ENCODE data around the gene PHF19.

PHF19 gene

DNA sequence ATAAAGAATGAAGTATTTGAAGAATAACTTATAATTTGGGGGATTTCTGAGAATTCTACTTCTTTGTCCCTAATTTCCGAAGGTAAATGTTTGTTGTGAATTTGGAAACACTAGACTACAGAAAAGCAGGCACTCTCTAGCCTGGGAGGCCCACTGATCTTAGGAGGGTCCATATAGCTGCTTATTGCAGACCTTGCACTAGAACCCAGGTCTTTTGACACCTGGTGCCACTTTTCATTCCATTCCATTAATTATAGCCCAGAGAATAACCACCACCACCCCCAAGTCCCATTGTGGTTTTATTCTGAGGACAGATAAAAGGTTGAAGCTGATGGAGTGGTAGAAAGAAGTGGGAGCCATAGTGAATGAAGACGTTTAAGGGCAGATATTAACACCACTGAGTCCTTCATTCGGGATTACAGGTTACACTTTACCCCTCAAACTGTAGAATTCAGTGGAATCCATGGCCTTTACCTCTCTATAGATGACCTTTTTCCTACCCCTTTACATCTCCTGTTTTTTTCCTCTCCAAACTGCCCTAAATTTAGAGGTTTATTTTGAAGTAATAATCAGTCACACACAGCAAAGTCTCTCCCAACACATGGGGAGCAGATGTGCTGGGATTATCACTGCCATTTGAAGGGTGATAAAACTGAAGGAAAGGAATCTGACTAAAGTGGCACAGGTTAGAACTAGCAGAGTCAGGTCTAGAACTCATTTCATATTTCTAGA is 22.2 kb downstream of the PHF19 start:
- H3K4me3 ChIP-seq (ENCODE audit: low read depth, low read length), result no peak overlapping the region
- TF ChIP-seq, protein P1, sequence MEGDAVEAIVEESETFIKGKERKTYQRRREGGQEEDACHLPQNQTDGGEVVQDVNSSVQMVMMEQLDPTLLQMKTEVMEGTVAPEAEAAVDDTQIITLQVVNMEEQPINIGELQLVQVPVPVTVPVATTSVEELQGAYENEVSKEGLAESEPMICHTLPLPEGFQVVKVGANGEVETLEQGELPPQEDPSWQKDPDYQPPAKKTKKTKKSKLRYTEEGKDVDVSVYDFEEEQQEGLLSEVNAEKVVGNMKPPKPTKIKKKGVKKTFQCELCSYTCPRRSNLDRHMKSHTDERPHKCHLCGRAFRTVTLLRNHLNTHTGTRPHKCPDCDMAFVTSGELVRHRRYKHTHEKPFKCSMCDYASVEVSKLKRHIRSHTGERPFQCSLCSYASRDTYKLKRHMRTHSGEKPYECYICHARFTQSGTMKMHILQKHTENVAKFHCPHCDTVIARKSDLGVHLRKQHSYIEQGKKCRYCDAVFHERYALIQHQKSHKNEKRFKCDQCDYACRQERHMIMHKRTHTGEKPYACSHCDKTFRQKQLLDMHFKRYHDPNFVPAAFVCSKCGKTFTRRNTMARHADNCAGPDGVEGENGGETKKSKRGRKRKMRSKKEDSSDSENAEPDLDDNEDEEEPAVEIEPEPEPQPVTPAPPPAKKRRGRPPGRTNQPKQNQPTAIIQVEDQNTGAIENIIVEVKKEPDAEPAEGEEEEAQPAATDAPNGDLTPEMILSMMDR (IDR thresholded peaks at IDR 0.05; ENCODE audit: insufficient read depth, low read depth, low read length, missing control alignments), result no peak
- no peak for DNase-seq (ENCODE audit: low read depth)

DNA sequence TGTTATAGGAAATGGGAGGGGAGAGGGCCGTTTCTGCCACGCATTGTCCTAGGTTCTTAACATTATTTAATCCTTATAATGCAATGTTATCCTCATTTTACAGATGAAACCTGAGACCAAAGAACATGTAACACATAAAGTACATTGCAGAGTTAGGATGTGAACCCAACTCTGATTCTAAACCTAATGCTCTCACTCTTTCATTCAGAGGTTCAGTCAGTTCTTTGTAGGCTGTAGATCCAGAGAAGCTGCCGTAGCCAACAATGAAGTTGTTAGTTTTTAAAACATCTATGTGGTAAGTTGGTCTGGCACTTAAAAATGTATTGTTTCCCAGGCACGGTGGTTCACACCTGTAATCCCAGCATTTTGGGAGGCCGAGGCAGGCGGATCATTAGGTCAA is 23.8 kb downstream of the PHF19 start:
- TF ChIP-seq, protein P1 (IDR thresholded peaks at IDR 0.05; ENCODE audit: insufficient read depth, low read depth, low read length, missing control alignments), result no peak
- no peak overlapping the region for H3K4me3 ChIP-seq (ENCODE audit: low read depth, low read length)
- no peak for DNase-seq (ENCODE audit: low read depth)

DNA sequence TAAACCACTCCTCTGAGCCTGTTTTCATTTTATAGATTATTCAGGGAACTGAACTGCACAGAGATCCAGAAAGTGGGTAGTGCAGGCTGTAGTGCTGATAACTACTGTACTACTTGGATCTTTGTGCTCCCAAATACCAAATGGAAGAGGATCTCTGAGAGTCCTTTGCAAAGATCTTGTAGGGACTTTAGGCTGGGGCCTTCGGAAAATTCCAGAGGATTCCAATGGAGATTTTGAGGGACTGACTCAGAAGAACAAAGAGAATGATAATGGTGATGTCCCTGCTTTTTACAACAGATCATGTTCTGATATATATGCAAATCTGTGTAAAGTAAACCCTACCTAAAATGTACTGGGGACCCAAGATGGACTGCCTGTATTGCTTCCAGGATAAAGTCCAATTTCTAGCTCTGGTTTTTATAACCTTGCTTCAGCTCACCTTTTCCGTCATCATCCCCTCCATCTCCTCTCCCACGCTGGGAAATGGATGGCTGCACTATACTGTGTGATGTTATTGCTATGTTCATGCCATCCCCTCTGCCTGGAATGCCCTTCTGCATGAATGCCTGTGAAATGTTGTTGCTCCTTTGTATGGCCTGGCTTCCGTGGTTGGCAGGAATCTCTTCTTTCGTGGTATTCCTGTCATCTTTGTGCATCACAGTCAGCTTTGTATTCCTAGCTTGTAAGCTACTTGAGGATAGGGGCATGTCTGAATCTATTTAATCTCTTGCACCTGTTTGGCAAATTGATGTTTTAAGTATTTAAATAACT is 24.6 kb downstream of the PHF19 start:
- TF ChIP-seq, protein P1 (IDR thresholded peaks at IDR 0.05; ENCODE audit: insufficient read depth, low read depth, low read length, missing control alignments), result no peak
- no peak for DNase-seq (ENCODE audit: low read depth)
- no peak overlapping the region for H3K4me3 ChIP-seq (ENCODE audit: low read depth, low read length)

DNA sequence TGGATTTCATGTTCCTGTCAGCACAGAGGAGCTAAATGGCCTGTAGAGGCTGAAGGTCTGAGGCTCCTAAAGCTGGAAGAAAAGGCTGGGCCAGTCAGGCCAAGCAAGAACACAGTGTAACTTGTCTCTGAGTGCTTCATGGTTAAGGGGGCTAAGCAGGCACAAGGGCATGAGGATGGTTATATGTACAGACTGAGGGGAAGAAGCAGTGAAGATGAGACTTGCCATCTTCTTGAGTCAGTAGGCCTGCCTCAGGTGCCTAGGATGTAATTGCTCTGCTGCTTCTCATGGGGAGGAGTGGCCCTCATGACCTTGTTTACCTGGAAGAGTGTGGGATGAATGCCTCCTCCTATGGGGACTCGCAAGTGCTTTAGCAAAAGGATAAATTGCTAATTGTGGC is 25.5 kb downstream of the PHF19 start:
- DNase-seq (ENCODE audit: low read depth), result no peak
- TF ChIP-seq, protein P1 (IDR thresholded peaks at IDR 0.05; ENCODE audit: insufficient read depth, low read depth, low read length, missing control alignments), result no peak
- no peak overlapping the region for H3K4me3 ChIP-seq (ENCODE audit: low read depth, low read length)

DNA sequence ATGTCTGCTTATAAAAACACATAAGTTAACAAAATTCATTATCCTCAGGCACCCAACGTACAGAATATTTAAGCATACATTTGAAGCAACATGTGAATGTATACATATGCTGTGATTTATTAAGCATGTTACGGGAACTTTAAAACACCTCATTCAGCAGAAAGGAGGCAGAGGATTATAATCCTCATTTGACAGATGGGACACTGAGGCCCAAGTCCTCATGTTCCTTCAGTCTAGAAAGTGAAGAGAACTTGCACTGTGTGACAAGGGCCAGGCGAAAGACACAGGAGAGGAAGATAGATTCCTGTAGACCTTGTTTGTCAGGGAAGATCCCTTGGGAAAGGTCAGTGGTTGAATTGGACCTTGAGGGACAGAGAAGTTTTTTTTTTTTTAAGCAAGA is 26.7 kb downstream of the PHF19 start:
- TF ChIP-seq, protein P1 (IDR thresholded peaks at IDR 0.05; ENCODE audit: insufficient read depth, low read depth, low read length, missing control alignments), result no peak
- no peak for DNase-seq (ENCODE audit: low read depth)

DNA sequence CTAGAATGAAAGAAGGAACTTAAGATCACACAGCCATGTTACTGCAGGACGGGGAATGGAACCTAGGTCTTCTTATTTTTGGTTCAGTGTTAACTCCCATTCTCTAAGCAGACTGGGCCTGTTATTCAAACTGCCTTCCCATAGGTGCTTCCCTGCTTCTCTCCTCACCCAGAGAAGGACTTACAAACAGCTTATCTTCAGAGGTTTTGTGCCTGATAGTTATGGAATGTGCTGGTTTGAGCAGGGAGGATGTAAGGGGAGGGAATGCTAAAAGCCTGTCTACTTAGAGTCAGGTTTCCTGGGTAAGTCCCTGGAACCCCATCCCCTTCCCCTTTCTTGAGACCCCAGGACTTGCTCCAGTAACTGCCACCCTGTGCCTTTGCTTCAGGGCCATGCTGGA is 30.1 kb downstream of the PHF19 start:
- TF ChIP-seq, protein P1 (IDR thresholded peaks at IDR 0.05; ENCODE audit: insufficient read depth, low read depth, low read length, missing control alignments), result no peak
- no peak overlapping the region for H3K4me3 ChIP-seq (ENCODE audit: low read depth, low read length)
- no peak for DNase-seq (ENCODE audit: low read depth)

More for the DNA sequence above, 26.7 kb downstream of the PHF19 start:
- no peak overlapping the region for H3K4me3 ChIP-seq (ENCODE audit: low read depth, low read length)
